Gastroesophageal sphincter (tissue), 4 donors: ENCODE measurements around the gene MPPED1. TPM values are rescaled to one million over a fixed set of nuclear protein-coding genes. Genes with fewer than 3 reads are reported as not detected.

Experiments
- ATAC-seq: fragments of 150-250 bp; one replicate; pipeline ENCODE4 v1.9.1; 2016; ENCODE audit warnings: mild to moderate bottlenecking, moderate library complexity
- H3K27ac ChIP-seq, 4 donors: fragments of 200-600 bp; sonication (generic) in 3 of 4; 1 replicate in 3 of 4; 2 replicates in 1 of 4; pipeline ENCODE4 v1.5.1; 2016 to 2019
- H3K27me3 ChIP-seq: fragments of 200-600 bp; sonication (generic); one replicate; pipeline ENCODE4 v1.5.1; 2019
- H3K36me3 ChIP-seq, 2 donors: fragments of 200-600 bp; sonication (generic); one replicate each; pipeline ENCODE4 v1.5.1; 2019; ENCODE audit warnings: control low read depth in 1 of 2
- H3K4me1 ChIP-seq, 3 donors: fragments of 200-600 bp; sonication (generic); 1 replicate in 2 of 3; 2 replicates in 1 of 3; pipeline ENCODE4 v1.5.1; 2016 to 2019; ENCODE audit warnings: control low read depth in 2 of 3
- H3K4me3 ChIP-seq, 2 donors: fragments of 200-600 bp; sonication (generic); one replicate each; pipeline ENCODE4 v1.5.1; 2019; ENCODE audit warnings: mild to moderate bottlenecking in 1 of 2, moderate library complexity in 1 of 2
- H3K9me3 ChIP-seq, 3 donors: fragments of 200-600 bp; sonication (generic); one replicate each; pipeline ENCODE4 v1.5.1; 2017 to 2019; ENCODE audit warnings: control low read depth in 2 of 3
- EP300 ChIP-seq: sonication (generic); formaldehyde crosslinking; IDR thresholded peaks from one replicate; pipeline ENCODE4 v1.6.1; 2017; ENCODE audit warnings: antibody characterized with exemption, mild to moderate bottlenecking
- POLR2A ChIP-seq, 2 donors: fragments of 450-650 bp; IDR thresholded peaks; one replicate each; pipeline ENCODE4 v1.6.1; 2017; ENCODE audit warnings: antibody characterized with exemption in 2 of 2, mild to moderate bottlenecking in 2 of 2, moderate library complexity in 1 of 2
- POLR2AphosphoS5 ChIP-seq: sonication (generic); formaldehyde crosslinking; IDR thresholded peaks from one replicate; pipeline ENCODE4 v1.6.1; 2017; ENCODE audit warnings: antibody characterized with exemption
- WGBS, 2 donors: methylation state at CpG; one replicate each; pipeline ENCODE4 v1.1.5; 2018; ENCODE audit warnings: low coverage in 1 of 2; 5-methylcytosine and 5-hydroxymethylcytosine counted together
- total RNA-seq, 4 donors: library from RNA; depleted of rRNA; stranded (reverse); fragments of >200 nt; gene quantifications; one replicate each; pipeline ENCODE4 v1.1.0, GENCODE V29; 2016
- TF ChIP-seq, protein P1 (sequence below), 4 experiments: fragments of 200-600 bp in 2 of 4; fragments of 450-650 bp in 2 of 4; sonication (generic) in 1 of 4; IDR thresholded peaks; one replicate each; pipeline ENCODE4 v1.5.1; 2017 to 2019; ENCODE audit warnings: antibody characterized with exemption in 4 of 4, mild to moderate bottlenecking in 2 of 4, moderate library complexity in 2 of 4

Gene MPPED1
- total RNA-seq, 4 donors from 2014 or later, result 0.13 TPM; not detected in 3

GRCh38 chr22:43476751-43477725 lies 65.2 kb downstream of the MPPED1 start:
- ATAC-seq, result no peak
- peaks cover 35% of the 10 kb centered on the region for H3K27me3 ChIP-seq
- TF ChIP-seq, protein P1, sequence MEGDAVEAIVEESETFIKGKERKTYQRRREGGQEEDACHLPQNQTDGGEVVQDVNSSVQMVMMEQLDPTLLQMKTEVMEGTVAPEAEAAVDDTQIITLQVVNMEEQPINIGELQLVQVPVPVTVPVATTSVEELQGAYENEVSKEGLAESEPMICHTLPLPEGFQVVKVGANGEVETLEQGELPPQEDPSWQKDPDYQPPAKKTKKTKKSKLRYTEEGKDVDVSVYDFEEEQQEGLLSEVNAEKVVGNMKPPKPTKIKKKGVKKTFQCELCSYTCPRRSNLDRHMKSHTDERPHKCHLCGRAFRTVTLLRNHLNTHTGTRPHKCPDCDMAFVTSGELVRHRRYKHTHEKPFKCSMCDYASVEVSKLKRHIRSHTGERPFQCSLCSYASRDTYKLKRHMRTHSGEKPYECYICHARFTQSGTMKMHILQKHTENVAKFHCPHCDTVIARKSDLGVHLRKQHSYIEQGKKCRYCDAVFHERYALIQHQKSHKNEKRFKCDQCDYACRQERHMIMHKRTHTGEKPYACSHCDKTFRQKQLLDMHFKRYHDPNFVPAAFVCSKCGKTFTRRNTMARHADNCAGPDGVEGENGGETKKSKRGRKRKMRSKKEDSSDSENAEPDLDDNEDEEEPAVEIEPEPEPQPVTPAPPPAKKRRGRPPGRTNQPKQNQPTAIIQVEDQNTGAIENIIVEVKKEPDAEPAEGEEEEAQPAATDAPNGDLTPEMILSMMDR (IDR thresholded peaks at IDR 0.05), result no peak
- no peak for TF ChIP-seq EP300
- TF ChIP-seq POLR2AphosphoS5, result no peak
- no peak for TF ChIP-seq POLR2A (IDR thresholded peaks at IDR 0.05)
- H3K27ac ChIP-seq, result no peak overlapping the region
- H3K4me3 ChIP-seq, result no peak overlapping the region
- WGBS, 2 donors, result 40 to 100% methylated on average over 1 to 2 of the region's 14 CpGs
- no peaks in the 10 kb centered on the region for H3K9me3 ChIP-seq
- no peaks in the 10 kb centered on the region for H3K36me3 ChIP-seq
- no peaks in the 10 kb centered on the region for H3K4me1 ChIP-seq

DNA sequence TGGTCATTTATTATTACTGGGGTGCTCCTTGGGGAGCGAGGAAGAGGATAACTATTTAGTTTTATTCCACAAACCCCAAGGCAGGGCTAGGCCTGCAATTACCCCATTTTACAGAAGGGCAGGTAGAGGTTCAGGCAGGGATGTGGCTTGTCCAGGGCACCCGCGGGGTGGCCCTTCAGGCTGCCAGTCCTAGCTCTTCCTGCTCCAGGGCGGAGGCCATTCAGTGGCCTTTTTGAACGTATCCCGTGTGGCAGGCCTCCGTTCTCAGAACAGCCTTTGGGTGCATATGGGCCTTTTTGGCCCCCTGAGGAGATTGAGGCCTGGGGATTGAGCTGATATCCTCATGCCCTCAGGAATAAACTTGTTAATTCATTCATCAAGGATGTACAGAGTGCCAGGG lies 66.2 kb downstream of the MPPED1 start:
- no peak for TF ChIP-seq POLR2A (IDR thresholded peaks at IDR 0.05)
- no peak for TF ChIP-seq EP300
- no peak for TF ChIP-seq POLR2AphosphoS5
- TF ChIP-seq, protein P1 (IDR thresholded peaks at IDR 0.05), result no peak
- Histone ChIP-seq H3K4me3 (no peak overlapping the region), H3K27ac (no peak overlapping the region), H3K27me3 (peaks cover 35% of the 10 kb centered on the region), H3K36me3 (no peaks in the 10 kb centered on the region), H3K9me3 (no peaks in the 10 kb centered on the region), H3K4me1 (no peaks in the 10 kb centered on the region)
- 74 to 90% methylated on average over 2 to 3 of the region's 7 CpGs for WGBS, 2 donors
- ATAC-seq, result no peak

DNA sequence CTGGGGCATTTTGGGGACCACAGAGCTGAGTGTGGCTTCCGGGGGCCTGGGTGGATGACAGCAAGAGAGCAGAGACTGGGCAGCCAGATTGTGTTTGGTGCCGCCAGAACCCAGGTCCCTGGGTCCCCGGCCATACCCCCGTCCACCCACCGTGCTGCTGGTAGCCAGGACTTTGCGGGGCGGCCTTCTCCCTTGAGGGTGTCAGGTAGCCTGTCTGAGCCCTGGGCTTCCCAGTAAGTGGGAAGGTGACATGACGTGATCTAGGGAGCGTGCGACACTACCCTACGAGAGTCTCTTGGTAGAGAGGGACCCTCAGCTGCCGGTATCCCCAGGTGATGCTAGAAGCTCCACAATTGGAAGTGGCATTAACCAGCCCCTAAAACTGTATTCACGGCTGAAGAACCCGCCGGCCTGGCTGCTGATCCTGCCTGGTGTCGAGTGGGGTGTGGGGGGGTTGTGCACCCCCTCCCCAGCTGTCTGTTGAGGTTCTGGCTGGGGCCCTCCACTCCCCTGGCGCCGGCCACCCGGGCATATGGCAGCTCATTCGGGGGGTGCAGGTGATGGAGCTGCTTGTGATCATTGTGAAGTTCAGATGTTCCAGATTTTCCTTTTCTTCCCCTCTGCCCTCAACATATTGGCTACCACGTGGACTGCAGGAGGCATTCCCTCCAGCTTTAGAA lies 66.9 kb downstream of the MPPED1 start:
- no peak overlapping the region for H3K4me3 ChIP-seq
- H3K9me3 ChIP-seq, result no peaks in the 10 kb centered on the region
- H3K27ac ChIP-seq, result no peak overlapping the region
- peaks cover 34% of the 10 kb centered on the region for H3K27me3 ChIP-seq
- H3K4me1 ChIP-seq, result no peaks in the 10 kb centered on the region
- 78 to 98% methylated on average over 6 to 9 of the region's 21 CpGs for WGBS, 2 donors
- H3K36me3 ChIP-seq, result no peaks in the 10 kb centered on the region
- no peak for TF ChIP-seq EP300
- TF ChIP-seq, protein P1 (IDR thresholded peaks at IDR 0.05), result no peak
- no peak for TF ChIP-seq POLR2AphosphoS5
- no peak for TF ChIP-seq POLR2A (IDR thresholded peaks at IDR 0.05)
- no peak for ATAC-seq

- ATAC-seq, result no peak
- H3K36me3 ChIP-seq, result no peaks in the 10 kb centered on the region
- 58 to 72% methylated on average over 2 to 4 of the region's 7 CpGs for WGBS, 2 donors
- no peak overlapping the region for H3K4me3 ChIP-seq
- H3K4me1 ChIP-seq, result no peaks in the 10 kb centered on the region
- H3K27ac ChIP-seq, result no peak overlapping the region
- no peaks in the 10 kb centered on the region for H3K9me3 ChIP-seq
- TF ChIP-seq POLR2AphosphoS5, result no peak
- TF ChIP-seq POLR2A (IDR thresholded peaks at IDR 0.05), result no peak
- TF ChIP-seq EP300, result no peak
- TF ChIP-seq, protein P1 (IDR thresholded peaks at IDR 0.05), result no peak
- peaks cover 34% of the 10 kb centered on the region for H3K27me3 ChIP-seq
These were observed 67.6 kb downstream of the MPPED1 start for GRCh38 chr22:43479301-43479950.
